Measurements from ENCODE around the gene GGT5. TPM values are rescaled to one million over a fixed set of nuclear protein-coding genes. Genes with fewer than 3 reads are reported as not detected.

The GGT5 gene
- total RNA-seq, 1 donor from 2014 or later = 2.9 TPM

GRCh38 chr22:24186892-24187670 is 57.8 kb downstream of the GGT5 start:
- TF ChIP-seq CTCF (IDR thresholded peaks at IDR 0.05; ENCODE audit: unreplicated experiment) = no peak
- Mint-ChIP-seq H3K9me3 (no peaks in the 10 kb centered on the region), H3K4me3 (no peak overlapping the region), H3K36me3 (no peaks in the 10 kb centered on the region), H3K4me1 (peaks cover 4% of the 10 kb centered on the region), H3K27ac (no peak overlapping the region), H3K27me3 (ENCODE audit: low read depth) (no peaks in the 10 kb centered on the region)
- DNase-seq (ENCODE audit: low spot score in 2 of 2, unreplicated experiment in 2 of 2) = no peak

GRCh38 chr22:24186352-24186740 is 58.5 kb downstream of the GGT5 start:
- Mint-ChIP-seq H3K36me3 (no peaks in the 10 kb centered on the region), H3K4me3 (no peak overlapping the region), H3K4me1 (peaks cover 6% of the 10 kb centered on the region), H3K27ac (no peak overlapping the region), H3K27me3 (ENCODE audit: low read depth) (no peaks in the 10 kb centered on the region), H3K9me3 (no peaks in the 10 kb centered on the region)
- DNase-seq (ENCODE audit: low spot score in 2 of 2, unreplicated experiment in 2 of 2) = no peak
- TF ChIP-seq CTCF (IDR thresholded peaks at IDR 0.05; ENCODE audit: unreplicated experiment) = no peak

GRCh38 chr22:24185501-24186351 is 59.2 kb downstream of the GGT5 start:
- Mint-ChIP-seq H3K36me3 (no peaks in the 10 kb centered on the region), H3K4me3 (no peak overlapping the region), H3K4me1 (peaks cover 6% of the 10 kb centered on the region), H3K27me3 (ENCODE audit: low read depth) (no peaks in the 10 kb centered on the region), H3K9me3 (no peaks in the 10 kb centered on the region), H3K27ac (no peak overlapping the region)
- DNase-seq (ENCODE audit: low spot score in 2 of 2, unreplicated experiment in 2 of 2) = no peak
- no peak for TF ChIP-seq CTCF (IDR thresholded peaks at IDR 0.05; ENCODE audit: unreplicated experiment)

- H3K27ac Mint-ChIP-seq = no peak overlapping the region
These were observed 59.8 kb downstream of the GGT5 start for GRCh38 chr22:24185001-24185500.

More at GRCh38 chr22:24185001-24185500, 59.8 kb downstream of the GGT5 start:
- DNase-seq (ENCODE audit: low spot score in 2 of 2, unreplicated experiment in 2 of 2) = no peak
- H3K36me3 Mint-ChIP-seq = no peaks in the 10 kb centered on the region
- no peaks in the 10 kb centered on the region for H3K9me3 Mint-ChIP-seq
- peaks cover 6% of the 10 kb centered on the region for H3K4me1 Mint-ChIP-seq
- TF ChIP-seq CTCF (IDR thresholded peaks at IDR 0.05; ENCODE audit: unreplicated experiment) = no peak
- no peaks in the 10 kb centered on the region for H3K27me3 Mint-ChIP-seq (ENCODE audit: low read depth)
- no peak overlapping the region for H3K4me3 Mint-ChIP-seq
